Measurements from ENCODE around the gene PAK5. TPM values are rescaled to one million over a fixed set of nuclear protein-coding genes. Genes with fewer than 3 reads are reported as not detected.

Gene PAK5
- polyA plus RNA-seq, 2 of the 4 experiments (the other 2 are of a cell fraction): 0.01 TPM; not detected in 1

DNA sequence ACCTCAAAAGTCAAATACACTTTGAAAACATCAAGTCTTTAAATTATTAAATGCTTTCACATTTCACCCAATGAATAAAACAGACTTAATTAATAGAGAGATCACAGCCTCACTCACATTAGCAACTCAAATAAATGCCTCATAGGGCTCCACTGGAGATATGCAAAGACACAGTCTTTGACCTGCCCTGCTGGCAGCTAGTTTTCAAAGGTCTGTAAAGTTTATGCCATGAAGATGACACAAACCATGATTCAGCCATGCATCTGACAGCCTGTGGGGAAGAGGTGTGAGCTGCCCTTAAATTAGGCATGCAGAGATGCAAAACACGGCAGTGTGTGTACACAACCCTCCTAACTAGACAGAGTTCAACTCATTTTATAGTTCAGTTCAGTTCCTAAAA, 83.6 kb downstream of the PAK5 start:
- Histone ChIP-seq H3K4me1 (no peaks in the 10 kb centered on the region), H3K9me3 (no peaks in the 10 kb centered on the region), H3K4me3 (no peak overlapping the region), H3K27ac (no peak overlapping the region), H3K4me2 (no peak overlapping the region)
- ChIA-PET POLR2A (no interaction called here), CTCF (no interaction called here)
- WGBS (ENCODE audit: missing lambda C conversion rate): 0% methylated on average over 1 of the region's 1 CpG
- DNase-seq (ENCODE audit: low read depth in 1 of 2, low spot score in 1 of 2) (no peak), ATAC-seq (no peak), FAIRE-seq (no peak)
- TF ChIP-seq JUNB (IDR thresholded peaks at IDR 0.05) (no peak), HEYL (CRISPR knock-in tag; IDR thresholded peaks at IDR 0.05) (no peak), KDM1A (IDR thresholded peaks at IDR 0.05; ENCODE audit: low read depth) (no peak), EHF (CRISPR knock-in tag; IDR thresholded peaks at IDR 0.05) (no peak), FOSB (CRISPR knock-in tag; IDR thresholded peaks at IDR 0.05) (no peak), ZNF302 (CRISPR knock-in tag; IDR thresholded peaks at IDR 0.05) (no peak), GATA3 (IDR thresholded peaks at IDR 0.05; ENCODE audit: borderline replicate concordance) (no peak), NFE2L2 (conservative IDR thresholded peaks at IDR 0.05; ENCODE audit: low read length) (no peak), RNF2 (IDR thresholded peaks at IDR 0.05; ENCODE audit: borderline replicate concordance, low read depth) (no peak), CHD2 (IDR thresholded peaks at IDR 0.05; ENCODE audit: low read length, partially characterized antibody) (no peak), MAFK (IDR thresholded peaks at IDR 0.05; ENCODE audit: partially characterized antibody) (no peak), ZC3H11A (IDR thresholded peaks at IDR 0.05) (no peak)
- TF ChIP-seq, protein P1, sequence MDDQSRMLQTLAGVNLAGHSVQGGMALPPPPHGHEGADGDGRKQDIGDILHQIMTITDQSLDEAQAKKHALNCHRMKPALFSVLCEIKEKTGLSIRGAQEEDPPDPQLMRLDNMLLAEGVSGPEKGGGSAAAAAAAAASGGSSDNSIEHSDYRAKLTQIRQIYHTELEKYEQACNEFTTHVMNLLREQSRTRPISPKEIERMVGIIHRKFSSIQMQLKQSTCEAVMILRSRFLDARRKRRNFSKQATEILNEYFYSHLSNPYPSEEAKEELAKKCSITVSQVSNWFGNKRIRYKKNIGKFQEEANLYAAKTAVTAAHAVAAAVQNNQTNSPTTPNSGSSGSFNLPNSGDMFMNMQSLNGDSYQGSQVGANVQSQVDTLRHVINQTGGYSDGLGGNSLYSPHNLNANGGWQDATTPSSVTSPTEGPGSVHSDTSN (IDR thresholded peaks at IDR 0.05): no peak
- TF ChIP-seq, protein P2, sequence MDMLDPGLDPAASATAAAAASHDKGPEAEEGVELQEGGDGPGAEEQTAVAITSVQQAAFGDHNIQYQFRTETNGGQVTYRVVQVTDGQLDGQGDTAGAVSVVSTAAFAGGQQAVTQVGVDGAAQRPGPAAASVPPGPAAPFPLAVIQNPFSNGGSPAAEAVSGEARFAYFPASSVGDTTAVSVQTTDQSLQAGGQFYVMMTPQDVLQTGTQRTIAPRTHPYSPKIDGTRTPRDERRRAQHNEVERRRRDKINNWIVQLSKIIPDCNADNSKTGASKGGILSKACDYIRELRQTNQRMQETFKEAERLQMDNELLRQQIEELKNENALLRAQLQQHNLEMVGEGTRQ (IDR thresholded peaks at IDR 0.05): no peak

DNA sequence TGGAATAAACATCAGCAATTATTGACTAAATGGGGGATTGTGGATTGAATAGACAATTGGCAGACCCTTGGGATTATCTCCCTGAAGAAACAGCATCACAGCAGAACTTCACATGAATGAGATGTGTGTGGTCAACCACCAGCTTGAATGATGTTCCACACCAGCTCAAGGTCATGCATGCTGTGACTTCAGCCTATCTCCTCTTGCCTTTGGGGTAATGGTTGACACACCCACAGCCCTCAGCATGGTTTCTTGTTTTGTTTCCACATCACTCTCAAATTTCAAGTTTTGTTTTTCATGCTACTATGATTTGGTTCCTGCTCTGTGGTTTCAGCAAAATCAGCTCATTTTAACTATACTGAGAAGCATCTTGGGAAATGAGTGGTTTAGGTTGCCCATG, 94.3 kb downstream of the PAK5 start:
- POLR2A ChIA-PET: no interaction called here
- CTCF ChIA-PET: interaction anchor here (1.7 kb wide), 1 partner anchor 36 kb away, joined by 3 read pairs; no protein-coding TSS in a partner anchor
- peak; percentile 18 for FAIRE-seq
- no peak for DNase-seq (ENCODE audit: low read depth in 1 of 2, low spot score in 1 of 2)
- H3K4me3 ChIP-seq: no peak overlapping the region
- no peak overlapping the region for H3K4me2 ChIP-seq
- no peak for ATAC-seq
- H3K4me1 ChIP-seq: no peaks in the 10 kb centered on the region
- TF ChIP-seq, protein P3, sequence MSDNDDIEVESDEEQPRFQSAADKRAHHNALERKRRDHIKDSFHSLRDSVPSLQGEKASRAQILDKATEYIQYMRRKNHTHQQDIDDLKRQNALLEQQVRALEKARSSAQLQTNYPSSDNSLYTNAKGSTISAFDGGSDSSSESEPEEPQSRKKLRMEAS (IDR thresholded peaks at IDR 0.05): no peak
- no peak for TF ChIP-seq SREBF2 (IDR thresholded peaks at IDR 0.05)
- TF ChIP-seq EHF (CRISPR knock-in tag; IDR thresholded peaks at IDR 0.05): no peak
- TF ChIP-seq, protein P4, sequence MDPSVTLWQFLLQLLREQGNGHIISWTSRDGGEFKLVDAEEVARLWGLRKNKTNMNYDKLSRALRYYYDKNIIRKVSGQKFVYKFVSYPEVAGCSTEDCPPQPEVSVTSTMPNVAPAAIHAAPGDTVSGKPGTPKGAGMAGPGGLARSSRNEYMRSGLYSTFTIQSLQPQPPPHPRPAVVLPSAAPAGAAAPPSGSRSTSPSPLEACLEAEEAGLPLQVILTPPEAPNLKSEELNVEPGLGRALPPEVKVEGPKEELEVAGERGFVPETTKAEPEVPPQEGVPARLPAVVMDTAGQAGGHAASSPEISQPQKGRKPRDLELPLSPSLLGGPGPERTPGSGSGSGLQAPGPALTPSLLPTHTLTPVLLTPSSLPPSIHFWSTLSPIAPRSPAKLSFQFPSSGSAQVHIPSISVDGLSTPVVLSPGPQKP (IDR thresholded peaks at IDR 0.05; ENCODE audit: low read depth, low read length): no peak
- no peak for TF ChIP-seq RARB (CRISPR knock-in tag; IDR thresholded peaks at IDR 0.05)
- TF ChIP-seq, protein P5, sequence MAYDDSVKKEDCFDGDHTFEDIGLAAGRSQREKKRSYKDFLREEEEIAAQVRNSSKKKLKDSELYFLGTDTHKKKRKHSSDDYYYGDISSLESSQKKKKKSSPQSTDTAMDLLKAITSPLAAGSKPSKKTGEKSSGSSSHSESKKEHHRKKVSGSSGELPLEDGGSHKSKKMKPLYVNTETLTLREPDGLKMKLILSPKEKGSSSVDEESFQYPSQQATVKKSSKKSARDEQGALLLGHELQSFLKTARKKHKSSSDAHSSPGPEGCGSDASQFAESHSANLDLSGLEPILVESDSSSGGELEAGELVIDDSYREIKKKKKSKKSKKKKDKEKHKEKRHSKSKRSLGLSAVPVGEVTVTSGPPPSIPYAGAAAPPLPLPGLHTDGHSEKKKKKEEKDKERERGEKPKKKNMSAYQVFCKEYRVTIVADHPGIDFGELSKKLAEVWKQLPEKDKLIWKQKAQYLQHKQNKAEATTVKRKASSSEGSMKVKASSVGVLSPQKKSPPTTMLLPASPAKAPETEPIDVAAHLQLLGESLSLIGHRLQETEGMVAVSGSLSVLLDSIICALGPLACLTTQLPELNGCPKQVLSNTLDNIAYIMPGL (CRISPR knock-in tag; IDR thresholded peaks at IDR 0.05; ENCODE audit: borderline replicate concordance): no peak
- no peak for TF ChIP-seq RFX5 (IDR thresholded peaks at IDR 0.05)
- no peak for TF ChIP-seq FOXS1 (CRISPR knock-in tag; IDR thresholded peaks at IDR 0.05)
- TF ChIP-seq NR3C1 (IDR thresholded peaks at IDR 0.05): no peak
- no peak for TF ChIP-seq CEBPB (IDR thresholded peaks at IDR 0.05)
- TF ChIP-seq ZC3H11A (IDR thresholded peaks at IDR 0.05): no peak
- no peak for TF ChIP-seq ZFP36 (IDR thresholded peaks at IDR 0.05; ENCODE audit: borderline replicate concordance, partially characterized antibody)
- no peak for TF ChIP-seq JUNB (IDR thresholded peaks at IDR 0.05)
- no peak for TF ChIP-seq FOSL2 (IDR thresholded peaks at IDR 0.05)
- no peak for TF ChIP-seq FOSL2 (CRISPR knock-in tag; IDR thresholded peaks at IDR 0.05)
- TF ChIP-seq, protein P6, sequence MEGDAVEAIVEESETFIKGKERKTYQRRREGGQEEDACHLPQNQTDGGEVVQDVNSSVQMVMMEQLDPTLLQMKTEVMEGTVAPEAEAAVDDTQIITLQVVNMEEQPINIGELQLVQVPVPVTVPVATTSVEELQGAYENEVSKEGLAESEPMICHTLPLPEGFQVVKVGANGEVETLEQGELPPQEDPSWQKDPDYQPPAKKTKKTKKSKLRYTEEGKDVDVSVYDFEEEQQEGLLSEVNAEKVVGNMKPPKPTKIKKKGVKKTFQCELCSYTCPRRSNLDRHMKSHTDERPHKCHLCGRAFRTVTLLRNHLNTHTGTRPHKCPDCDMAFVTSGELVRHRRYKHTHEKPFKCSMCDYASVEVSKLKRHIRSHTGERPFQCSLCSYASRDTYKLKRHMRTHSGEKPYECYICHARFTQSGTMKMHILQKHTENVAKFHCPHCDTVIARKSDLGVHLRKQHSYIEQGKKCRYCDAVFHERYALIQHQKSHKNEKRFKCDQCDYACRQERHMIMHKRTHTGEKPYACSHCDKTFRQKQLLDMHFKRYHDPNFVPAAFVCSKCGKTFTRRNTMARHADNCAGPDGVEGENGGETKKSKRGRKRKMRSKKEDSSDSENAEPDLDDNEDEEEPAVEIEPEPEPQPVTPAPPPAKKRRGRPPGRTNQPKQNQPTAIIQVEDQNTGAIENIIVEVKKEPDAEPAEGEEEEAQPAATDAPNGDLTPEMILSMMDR (IDR thresholded peaks at IDR 0.05): no peak
- no peak for TF ChIP-seq MAFK (IDR thresholded peaks at IDR 0.05; ENCODE audit: partially characterized antibody)
- TF ChIP-seq NPAS2 (CRISPR knock-in tag; IDR thresholded peaks at IDR 0.05; ENCODE audit: borderline replicate concordance): no peak
- no peak overlapping the region for H3K27ac ChIP-seq
- H3K9me3 ChIP-seq: 0 out of 3 replicates have a peak, but pooled peaks cover 3% of the 10 kb centered on the region
